GM11168 (cell line): ENCODE results near the gene COG4.
"Not testable (repeated sequence)": the region's sequence is repeated elsewhere in the genome, so short reads cannot be mapped to it uniquely, and the experiment has no call there.

Experiments used
- in situ Hi-C: fragments of 300-500 bp; cut with MboI; formaldehyde crosslinking; loops from one replicate; pipeline ENCODE4 v1.12.0; 2022; ENCODE audit warnings: low sequenced_read_pairs; ENCODE audit not compliant: unreplicated experiment

The COG4 gene

DNA sequence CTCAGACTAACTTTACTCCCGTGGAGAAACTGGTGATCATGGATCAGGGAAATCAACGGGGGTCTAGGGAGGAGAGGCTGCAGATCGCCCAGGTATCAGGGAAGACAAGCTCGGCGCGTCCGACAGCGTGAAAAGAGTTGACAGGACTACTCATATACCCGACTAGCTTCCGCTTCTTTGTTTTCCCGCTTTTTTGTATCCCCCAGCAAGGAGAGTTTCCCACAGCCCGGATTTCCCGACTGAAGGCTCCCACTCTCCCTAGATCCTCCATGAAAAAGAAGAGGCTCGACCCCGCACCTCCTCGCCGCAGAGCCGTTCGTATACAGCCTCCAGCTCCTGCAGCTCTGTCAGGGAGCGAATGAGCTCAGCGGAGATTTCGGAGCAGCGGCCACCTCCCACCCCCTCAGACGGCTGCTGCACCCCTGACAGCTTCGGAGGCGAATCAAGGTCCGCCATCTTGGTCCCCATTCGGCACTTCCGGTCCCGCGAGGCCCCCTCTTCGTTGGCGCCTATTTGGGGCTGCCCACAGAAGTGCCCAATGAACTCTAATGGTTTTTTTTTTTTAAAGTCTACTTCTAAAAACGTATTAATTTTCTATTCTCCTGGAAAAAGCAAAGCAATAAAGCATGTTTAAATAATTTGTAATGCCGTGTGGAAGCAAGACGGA, at the start of gene COG4:
Gene COG4, minus strand, starts transcription at position 479 of the 667 bp plus-strand sequence. Its CDS starts 11 bp downstream, at position 468.
- in situ Hi-C loops, result no loop called here

- in situ Hi-C loops, result no loop called here
These were observed 49.5 kb upstream of the COG4 start for GRCh38 chr16:70572926-70573270.

- in situ Hi-C loops, result no loop called here
These were observed 48.9 kb upstream of the COG4 start for GRCh38 chr16:70572050-70572925.

GRCh38 chr16:70571623-70572022, 48.3 kb upstream of the COG4 start:
- in situ Hi-C loops, result no loop called here

DNA sequence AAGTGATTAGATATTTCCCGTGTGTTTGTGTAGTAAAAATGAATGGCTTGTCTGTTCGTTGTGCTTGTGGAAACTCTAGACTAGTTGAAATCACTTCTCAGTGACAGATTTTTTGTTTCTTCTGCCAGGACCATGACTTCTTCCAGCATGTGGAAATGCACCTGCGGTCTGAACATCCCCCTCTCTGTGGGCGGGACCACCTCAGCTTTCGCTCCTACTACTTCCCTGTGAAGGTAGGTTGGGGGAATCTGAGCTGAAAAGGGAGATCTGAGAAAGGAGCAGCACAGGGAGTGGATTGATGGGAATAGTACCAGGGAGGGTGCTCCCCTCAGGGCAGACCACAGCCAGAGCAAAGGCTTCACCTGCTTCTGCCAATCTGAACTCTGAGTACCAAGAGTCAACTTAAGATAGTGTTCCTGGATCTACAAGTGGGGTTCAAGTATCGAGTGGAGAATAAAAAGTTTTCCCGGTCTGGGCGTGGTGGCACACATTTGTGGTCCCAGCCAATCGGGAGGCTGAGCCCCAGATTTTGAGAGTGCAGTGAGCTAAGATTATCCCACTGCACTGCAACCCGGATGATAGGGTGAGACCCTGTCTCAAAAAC, 47.7 kb upstream of the COG4 start:
- in situ Hi-C loops, result no loop called here

- in situ Hi-C loops, result no loop called here
These were observed 46.4 kb upstream of the COG4 start for GRCh38 chr16:70569752-70570151.

GRCh38 chr16:70568601-70569237, 45.4 kb upstream of the COG4 start:
- in situ Hi-C loops, result no loop called here

- in situ Hi-C loops, result no loop called here
These were observed 41.7 kb upstream of the COG4 start for GRCh38 chr16:70565053-70565452.

DNA sequence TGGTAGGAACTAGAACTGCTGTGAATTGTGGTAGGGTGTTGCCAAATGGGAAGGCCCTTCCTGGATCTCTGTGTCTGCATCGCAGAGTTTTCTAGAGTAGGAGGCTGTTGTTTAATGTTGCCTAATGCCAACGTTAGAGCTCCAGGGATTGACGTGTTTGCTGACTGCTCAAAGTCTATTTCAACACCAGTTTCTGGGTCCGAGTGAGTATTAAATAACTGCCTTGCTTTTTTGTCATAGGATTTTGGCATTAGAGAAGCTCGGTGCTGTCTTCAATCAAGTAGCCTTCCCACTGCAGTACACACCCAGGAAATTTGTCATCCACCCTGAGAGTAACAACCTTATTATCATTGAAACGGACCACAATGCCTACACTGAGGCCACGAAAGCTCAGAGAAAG, 40.3 kb upstream of the COG4 start:
- in situ Hi-C loops, result no loop called here

DNA sequence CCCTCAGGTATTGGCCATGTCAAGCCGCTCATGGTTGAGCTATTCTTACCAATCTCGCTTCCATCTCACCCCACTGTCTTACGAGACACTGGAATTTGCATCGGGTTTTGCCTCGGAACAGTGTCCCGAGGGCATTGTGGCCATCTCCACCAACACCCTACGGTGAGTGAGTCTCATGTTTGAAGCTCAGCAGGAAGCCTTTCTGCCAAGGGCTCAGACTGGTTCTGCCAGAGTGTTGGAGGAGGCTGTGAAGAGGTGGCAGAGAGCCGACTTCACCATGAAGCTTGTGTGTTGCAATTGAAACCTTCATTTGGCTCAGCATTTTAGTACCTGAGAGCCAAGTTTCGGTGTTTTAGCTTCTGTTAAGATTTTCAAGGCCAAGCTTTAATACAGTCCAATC, 38.3 kb upstream of the COG4 start:
- in situ Hi-C loops, result no loop called here

GRCh38 chr16:70556063-70556462, 32.7 kb upstream of the COG4 start:
- in situ Hi-C loops, result no loop called here

- in situ Hi-C loops, result no loop called here
These were observed 30.3 kb upstream of the COG4 start for GRCh38 chr16:70553645-70554044.

GRCh38 chr16:70552675-70553074, 29.3 kb upstream of the COG4 start:
- in situ Hi-C loops, result no loop called here

DNA sequence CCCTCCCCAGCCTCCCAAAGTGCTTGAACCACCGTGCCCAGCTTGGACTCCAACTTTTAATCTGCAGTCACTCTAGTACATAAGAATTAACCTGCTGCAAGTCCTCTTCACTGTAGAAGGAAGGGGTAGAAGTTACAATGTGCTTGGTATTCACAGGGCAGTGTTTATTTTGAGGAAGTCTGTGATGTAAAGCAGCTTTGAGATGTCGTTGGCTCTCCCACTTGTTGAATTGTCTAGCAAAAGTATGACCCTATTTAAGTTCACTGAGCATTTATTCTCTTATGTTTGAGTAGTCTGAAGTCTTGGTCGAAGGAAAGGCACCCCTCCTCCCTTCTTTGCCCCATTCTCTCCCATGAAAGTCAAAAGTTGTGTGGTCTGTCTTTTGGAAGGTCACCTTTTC, 28.4 kb upstream of the COG4 start:
- in situ Hi-C loops, result no loop called here

- in situ Hi-C loops, result no loop called here
These were observed 26.7 kb upstream of the COG4 start for GRCh38 chr16:70550082-70550481.

DNA sequence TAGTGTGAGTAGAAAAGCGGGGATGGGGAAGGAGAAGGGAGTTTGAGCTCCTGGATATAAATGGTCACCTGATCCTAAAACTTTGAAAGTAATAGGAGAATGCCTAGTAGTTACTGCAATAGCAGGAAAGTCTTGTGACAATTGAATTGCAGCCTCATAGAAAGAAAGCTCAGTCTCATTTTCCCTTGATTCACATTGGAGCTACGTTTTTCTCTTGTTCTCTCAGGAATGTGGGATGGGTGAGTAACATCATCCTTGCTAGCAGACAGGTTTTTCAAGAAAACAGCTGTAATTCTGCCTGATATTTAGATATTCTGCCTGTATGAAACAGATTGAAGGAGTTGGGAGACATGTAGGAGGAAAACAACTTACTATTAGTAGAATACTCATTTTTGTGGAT, 25.6 kb upstream of the COG4 start:
- in situ Hi-C loops, result no loop called here

GRCh38 chr16:70544548-70544947, 21.2 kb upstream of the COG4 start:
- in situ Hi-C loops, result no loop called here

- in situ Hi-C loops, result no loop called here
These were observed 17.6 kb upstream of the COG4 start for GRCh38 chr16:70540994-70541393.

DNA sequence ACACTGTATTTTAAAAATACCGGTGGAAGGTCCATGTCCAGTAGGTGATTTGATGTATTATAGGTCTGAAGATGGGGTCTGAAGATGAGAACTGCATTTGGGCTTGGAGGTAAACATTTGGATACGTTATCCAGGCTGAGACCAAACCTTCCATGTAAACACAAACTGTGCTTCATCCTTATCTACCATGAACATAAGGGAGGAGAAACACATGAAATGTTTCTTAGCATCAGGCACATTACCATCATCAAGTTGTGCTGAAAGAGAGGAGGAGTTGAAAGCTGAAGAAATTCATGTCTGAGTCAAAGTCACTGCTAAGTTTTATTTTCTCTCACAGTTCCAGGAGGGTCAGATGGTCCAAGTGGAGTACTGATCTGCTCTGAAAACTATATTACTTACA, 11.6 kb upstream of the COG4 start:
- in situ Hi-C loops, result no loop called here

GRCh38 chr16:70529954-70530353, 6.6 kb upstream of the COG4 start:
- in situ Hi-C loops, result not testable (repeated sequence)
